Spleen (tissue), 11 donors: ENCODE data around the gene MOXD1. TPM values are rescaled to one million over a fixed set of nuclear protein-coding genes. Genes with fewer than 3 reads are reported as not detected.

ENCODE experiments used
- DNase-seq: peaks from one replicate; pipeline ENCODE4 v3.0.0-alpha.2; 2020
- H3K27ac ChIP-seq, 8 donors: fragments of 200-600 bp; sonication (generic) in 7 of 8; 1 replicate in 4 of 8; 2 replicates in 4 of 8; pipeline versions ENCODE4 v1.5.0 to v1.8.0; 2016 to 2021; ENCODE audit warnings: inconsistent platforms in 4 of 8, mild to moderate bottlenecking in 4 of 8, moderate library complexity in 1 of 8
- H3K27me3 ChIP-seq, 7 donors: fragments of 200-600 bp; sonication (generic) in 6 of 7; replicated peaks in 1 of 7; 1 replicate in 4 of 7; 2 replicates in 3 of 7; pipeline versions ENCODE4 v1.5.0 to v1.8.0; 2016 to 2021; ENCODE audit warnings: inconsistent platforms in 3 of 7, mild to moderate bottlenecking in 1 of 7
- H3K36me3 ChIP-seq, 6 donors: fragments of 200-600 bp; sonication (generic) in 5 of 6; 1 replicate in 4 of 6; 2 replicates in 2 of 6; pipeline versions ENCODE4 v1.5.0 to v1.8.0; 2016 to 2021; ENCODE audit warnings: inconsistent platforms in 2 of 6
- H3K4me1 ChIP-seq, 6 donors: fragments of 200-600 bp; sonication (generic) in 5 of 6; 1 replicate in 3 of 6; 2 replicates in 3 of 6; pipeline versions ENCODE4 v1.5.0 to v1.8.0; 2016 to 2021; ENCODE audit warnings: inconsistent platforms in 3 of 6
- H3K4me3 ChIP-seq, 8 donors: fragments of 200-600 bp; sonication (generic) in 7 of 8; 1 replicate in 4 of 8; 2 replicates in 4 of 8; pipeline versions ENCODE4 v1.5.0 to v1.8.0; 2016 to 2021; ENCODE audit warnings: inconsistent platforms in 4 of 8, mild to moderate bottlenecking in 4 of 8, moderate library complexity in 2 of 8
- H3K9me3 ChIP-seq, 8 donors: fragments of 200-600 bp; sonication (generic) in 7 of 8; 1 replicate in 4 of 8; 2 replicates in 4 of 8; pipeline versions ENCODE4 v1.5.0 to v1.8.0; 2016 to 2021; ENCODE audit warnings: inconsistent platforms in 4 of 8
- POLR2A ChIP-seq, 3 donors: fragments of 450-650 bp; IDR thresholded peaks; one replicate each; pipeline ENCODE4 v1.5.1; 2017; ENCODE audit warnings: antibody characterized with exemption in 3 of 3, mild to moderate bottlenecking in 1 of 3
- POLR2AphosphoS5 ChIP-seq, 3 donors: sonication (generic); formaldehyde crosslinking; IDR thresholded peaks; one replicate each; pipeline ENCODE4 v1.5.1; 2017; ENCODE audit warnings: antibody characterized with exemption in 3 of 3
- WGBS, 5 donors: extraction: QIAGEN DNeasy Blood & Tissue Kit in 3 of 5; methylation state at CpG; one replicate each; pipeline versions ENCODE4 v1.1.5 to v1.1.7; 2013 to 2018; 5-methylcytosine and 5-hydroxymethylcytosine counted together
- intact Hi-C: fragments of 100-400 bp; cut with DNase I; formaldehyde crosslinking; loops from one replicate; pipeline ENCODE4 v1.15.0; 2023; ENCODE audit warnings: low total_unique reads
- polyA plus RNA-seq, 3 donors: library from polyadenylated mRNA; stranded (reverse); fragments of 200-250 nt; gene quantifications; one replicate each; pipeline ENCODE4 v1.2.1, GENCODE V29; 2013
- total RNA-seq, 7 donors: library from RNA; depleted of rRNA in 3 of 7; stranded (reverse); fragments of >200 nt in 3 of 7; fragmentation: NEBNext Ultra II Directional in 4 of 7; extraction: Animal tissue kit (Norgen Biotek cat#: 25700) in 4 of 7; gene quantifications; one replicate each; pipeline versions ENCODE4 v1.1.0 to v1.2.1, GENCODE V29; 2016 to 2021
- TF ChIP-seq, protein P1 (sequence below), 11 experiments: fragments of 200-600 bp in 7 of 11; fragments of 450-650 bp in 4 of 11; sonication (generic) in 4 of 11; IDR thresholded peaks in 8 of 11; conservative IDR thresholded peaks in 3 of 11; 1 replicate in 7 of 11; 2 replicates in 4 of 11; pipeline versions ENCODE4 v1.4.0 to v1.8.0; 2016 to 2021; ENCODE audit warnings: antibody characterized with exemption in 11 of 11, inconsistent platforms in 4 of 11, mild to moderate bottlenecking in 1 of 11
- donor health status: healthy with polysubstance abuse.
- donor health status: DM: no; HTN: no; CAD: no; lungs with moderate emphysema.
- donor health status: DM: no; HTN: no; CAD: no.
- donor health status: Bipolar disorder and iron deficiency.
- donor health status: healthy.
- donor health status: DM: no; HTN: no; CAD: no.
- donor health status: DM: yes; HTN: yes; CAD: no.

Gene MOXD1
- total and polyA plus RNA-seq, 10 donors: 2.9 to 10.2 (median 6.1) TPM

DNA sequence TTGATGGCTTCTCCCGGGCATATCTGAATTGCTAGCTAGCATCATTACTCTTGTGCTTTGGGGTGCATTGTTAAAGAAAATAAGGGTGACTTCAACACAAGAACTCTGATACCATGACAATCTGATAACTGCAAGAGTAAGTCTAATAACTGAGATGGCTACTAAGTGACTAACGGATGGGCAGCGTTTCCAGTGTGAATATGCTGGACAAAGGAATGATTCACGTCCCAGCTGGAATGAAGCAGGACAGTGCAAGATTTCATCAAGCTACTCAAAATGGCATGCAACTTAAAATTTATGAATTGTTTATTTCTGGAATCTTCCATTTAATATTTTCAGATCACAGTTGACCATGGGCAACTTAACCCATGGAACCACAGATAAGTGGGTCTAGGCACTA, 31.7 kb downstream of the MOXD1 start:
- no peak overlapping the region for H3K27ac ChIP-seq
- no peaks in the 10 kb centered on the region for H3K27me3 ChIP-seq
- TF ChIP-seq, protein P1, sequence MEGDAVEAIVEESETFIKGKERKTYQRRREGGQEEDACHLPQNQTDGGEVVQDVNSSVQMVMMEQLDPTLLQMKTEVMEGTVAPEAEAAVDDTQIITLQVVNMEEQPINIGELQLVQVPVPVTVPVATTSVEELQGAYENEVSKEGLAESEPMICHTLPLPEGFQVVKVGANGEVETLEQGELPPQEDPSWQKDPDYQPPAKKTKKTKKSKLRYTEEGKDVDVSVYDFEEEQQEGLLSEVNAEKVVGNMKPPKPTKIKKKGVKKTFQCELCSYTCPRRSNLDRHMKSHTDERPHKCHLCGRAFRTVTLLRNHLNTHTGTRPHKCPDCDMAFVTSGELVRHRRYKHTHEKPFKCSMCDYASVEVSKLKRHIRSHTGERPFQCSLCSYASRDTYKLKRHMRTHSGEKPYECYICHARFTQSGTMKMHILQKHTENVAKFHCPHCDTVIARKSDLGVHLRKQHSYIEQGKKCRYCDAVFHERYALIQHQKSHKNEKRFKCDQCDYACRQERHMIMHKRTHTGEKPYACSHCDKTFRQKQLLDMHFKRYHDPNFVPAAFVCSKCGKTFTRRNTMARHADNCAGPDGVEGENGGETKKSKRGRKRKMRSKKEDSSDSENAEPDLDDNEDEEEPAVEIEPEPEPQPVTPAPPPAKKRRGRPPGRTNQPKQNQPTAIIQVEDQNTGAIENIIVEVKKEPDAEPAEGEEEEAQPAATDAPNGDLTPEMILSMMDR (IDR thresholded peaks at IDR 0.05 in 8 of 11, conservative IDR thresholded peaks at IDR 0.05 in 3 of 11): no peak
- TF ChIP-seq POLR2AphosphoS5 (IDR thresholded peaks at IDR 0.05) (no peak), POLR2A (IDR thresholded peaks at IDR 0.05) (no peak)
- WGBS, 5 donors: 87 to 96% (median 93%) methylated on average over 4 of the region's 4 CpGs
- no peak overlapping the region for H3K4me3 ChIP-seq
- no peaks in the 10 kb centered on the region for H3K36me3 ChIP-seq
- intact Hi-C loops: no loop called here
- DNase-seq: no peak
- peaks cover 0 to 24% (median 6%) of the 10 kb centered on the region in 6 donors for H3K4me1 ChIP-seq
- no peaks in the 10 kb centered on the region for H3K9me3 ChIP-seq

DNA sequence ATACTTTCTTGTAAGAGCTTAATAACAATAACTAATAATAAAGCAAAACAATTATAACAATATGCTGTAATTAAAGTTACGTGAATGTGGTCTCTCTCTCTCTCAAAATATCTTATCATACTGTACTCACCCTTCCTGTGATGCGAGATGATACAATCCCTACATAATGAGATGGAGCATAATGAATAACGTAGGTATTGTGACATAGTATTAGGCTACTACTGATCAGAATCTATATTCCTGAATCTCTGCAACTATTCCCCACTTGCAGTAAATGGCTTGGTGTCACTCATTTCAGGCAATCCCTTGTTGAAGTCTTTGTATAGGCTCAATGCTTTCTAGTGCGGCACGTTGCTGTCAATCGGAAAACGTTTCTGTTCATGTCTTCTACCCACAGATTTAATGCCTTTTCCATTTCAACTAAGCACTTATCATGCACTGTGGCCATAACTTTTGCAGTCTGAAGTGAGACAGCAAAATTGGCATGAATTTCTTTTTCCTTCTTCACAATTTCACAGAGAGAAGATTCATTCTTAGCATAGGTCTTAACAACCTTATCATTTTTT, 32.3 kb downstream of the MOXD1 start:
- no peak overlapping the region for H3K27ac ChIP-seq

DNA sequence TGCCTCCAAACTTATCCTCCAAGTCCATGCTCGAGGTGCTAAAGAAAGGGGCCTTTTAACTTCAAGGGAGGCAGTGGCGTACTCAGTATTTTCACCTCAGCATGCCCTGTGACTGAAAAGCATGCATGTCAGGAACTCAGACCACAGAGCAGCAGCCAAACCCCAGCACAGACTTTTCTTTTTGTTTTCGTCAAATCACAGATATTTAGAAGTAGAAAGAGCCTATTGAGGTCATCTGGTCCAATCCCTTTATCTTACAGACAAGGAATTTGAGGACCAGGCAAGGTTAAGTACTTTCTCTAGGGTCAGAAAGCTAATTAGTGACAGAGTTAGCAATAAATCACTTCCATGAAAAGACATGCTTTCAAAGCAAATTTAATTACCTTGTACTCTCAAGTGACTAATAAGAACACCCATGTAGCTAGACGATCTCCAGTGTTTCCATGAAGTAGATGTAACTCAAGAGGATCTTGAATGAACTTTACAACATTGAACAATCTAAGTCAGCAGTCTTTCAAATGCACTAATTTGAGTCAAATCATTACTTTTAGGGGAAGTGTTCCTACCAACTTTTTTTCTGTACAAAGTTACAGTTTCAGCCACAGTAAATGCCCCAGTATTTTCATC, 35.9 kb downstream of the MOXD1 start:
- Histone ChIP-seq H3K36me3 (no peaks in the 10 kb centered on the region), H3K4me1 (peaks cover 0 to 47% (median 9%) of the 10 kb centered on the region in 6 donors), H3K9me3 (no peaks in the 10 kb centered on the region), H3K27me3 (no peaks in the 10 kb centered on the region), H3K27ac (peak overlapping the region in 7 of 8 donors; percentile 30 to 73 (median 50)), H3K4me3 (no peak overlapping the region)
- DNase-seq: no peak
- no peak for TF ChIP-seq POLR2A (IDR thresholded peaks at IDR 0.05)
- TF ChIP-seq, protein P1 (IDR thresholded peaks at IDR 0.05 in 8 of 11, conservative IDR thresholded peaks at IDR 0.05 in 3 of 11): no peak
- TF ChIP-seq POLR2AphosphoS5 (IDR thresholded peaks at IDR 0.05): no peak
- 30 to 48% (median 36%) methylated on average over 4 of the region's 4 CpGs for WGBS, 5 donors
- intact Hi-C loops: no loop called here

More for the DNA sequence above, 32.3 kb downstream of the MOXD1 start:
- Histone ChIP-seq H3K4me1 (peaks cover 0 to 28% (median 6%) of the 10 kb centered on the region in 6 donors), H3K4me3 (no peak overlapping the region), H3K9me3 (no peaks in the 10 kb centered on the region), H3K36me3 (no peaks in the 10 kb centered on the region), H3K27me3 (no peaks in the 10 kb centered on the region)
- intact Hi-C loops: no loop called here
- WGBS, 5 donors: 84 to 90% (median 87%) methylated on average over 7 of the region's 7 CpGs
- TF ChIP-seq, protein P1 (IDR thresholded peaks at IDR 0.05 in 8 of 11, conservative IDR thresholded peaks at IDR 0.05 in 3 of 11): no peak
- TF ChIP-seq POLR2AphosphoS5 (IDR thresholded peaks at IDR 0.05) (no peak), POLR2A (IDR thresholded peaks at IDR 0.05) (no peak)
- no peak for DNase-seq

DNA sequence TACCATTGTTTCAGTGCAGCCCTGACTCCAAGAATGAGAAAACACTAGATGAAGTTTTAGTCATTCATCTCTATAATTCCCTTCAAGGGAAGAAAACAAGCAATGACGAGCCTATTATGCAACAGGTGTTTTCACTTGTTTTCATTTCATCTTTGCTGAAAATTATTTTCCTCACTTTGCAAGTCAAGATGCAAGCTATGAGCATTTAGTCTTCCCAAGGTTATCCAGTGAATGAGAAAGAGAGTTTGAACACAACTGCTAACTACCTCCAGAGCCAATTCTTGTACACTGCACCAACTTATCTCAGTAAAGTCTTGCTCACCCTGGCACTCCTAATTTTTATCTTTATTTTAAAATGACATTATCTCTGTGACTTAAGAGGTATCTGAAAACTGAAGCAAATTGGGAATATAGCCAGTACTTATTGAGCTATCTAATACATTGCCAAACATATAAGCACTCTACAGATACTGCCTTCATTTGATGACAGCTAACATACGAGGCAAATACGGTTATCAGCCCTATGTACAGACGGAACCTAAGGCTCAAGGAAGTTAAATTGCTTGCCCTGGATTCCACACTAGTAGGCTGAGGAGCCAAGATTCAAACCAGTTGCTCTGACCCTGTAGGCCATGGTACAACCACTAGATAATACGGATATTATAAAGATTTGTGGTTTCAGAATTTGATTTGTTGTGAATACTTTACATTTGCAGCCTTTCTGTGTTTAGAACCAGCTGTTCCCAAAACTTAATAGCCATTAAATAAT, 36.8 kb downstream of the MOXD1 start:
- WGBS, 5 donors: 66 to 80% (median 70%) methylated on average over 5 of the region's 5 CpGs

More for the DNA sequence above, 36.8 kb downstream of the MOXD1 start:
- intact Hi-C loops: no loop called here
- peak overlapping the region in 6 of 8 donors; percentile 30 to 73 (median 52) for H3K27ac ChIP-seq
- H3K4me3 ChIP-seq: no peak overlapping the region
- peaks cover 0 to 54% (median 9%) of the 10 kb centered on the region in 6 donors for H3K4me1 ChIP-seq
- DNase-seq: no peak
- H3K36me3 ChIP-seq: no peaks in the 10 kb centered on the region
- no peak for TF ChIP-seq POLR2AphosphoS5 (IDR thresholded peaks at IDR 0.05)
- no peaks in the 10 kb centered on the region for H3K27me3 ChIP-seq
- H3K9me3 ChIP-seq: no peaks in the 10 kb centered on the region
